Midbrain (tissue), 1 donor: Measurements from ENCODE around the gene TMEM14B.
A peak's percentile ranks its signal among the peaks of the same experiment; 100 is the strongest.
"Not testable (repeated sequence)": the region's sequence is repeated elsewhere in the genome, so short reads cannot be mapped to it uniquely, and the experiment has no call there.

Experiments
- DNase-seq: peaks from one replicate; lab custom pipeline; 2025; lab: John Stamatoyannopoulos, UW

TMEM14B gene

GRCh38 chr6:10746915-10747250 lies 722 bp upstream of the TMEM14B start:
- peak; percentile 46 for DNase-seq

- no peak for DNase-seq
These were observed 2.1 kb downstream of the TMEM14B start for GRCh38 chr6:10749734-10750133.

DNA sequence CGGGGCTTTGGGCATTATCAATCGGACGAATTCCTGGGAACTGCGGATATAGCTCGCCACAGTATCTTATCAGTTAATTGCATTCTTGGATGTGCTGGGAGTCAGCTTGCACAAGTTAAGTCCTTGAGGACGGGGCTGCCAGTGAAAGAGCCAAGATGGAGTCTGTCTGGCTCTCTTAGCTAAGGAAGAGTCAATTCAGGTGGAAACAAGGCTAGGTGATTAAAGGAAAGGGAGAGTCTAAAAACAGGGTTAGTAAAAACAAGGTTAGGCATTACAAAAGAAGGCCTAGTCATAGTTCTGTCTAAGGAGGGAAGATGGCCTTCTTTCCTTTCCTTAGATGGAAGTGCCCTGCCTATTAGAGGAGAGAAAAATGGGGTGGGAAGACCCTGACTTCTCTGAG lies 3.0 kb downstream of the TMEM14B start:
- DNase-seq, result not testable (repeated sequence)

DNA sequence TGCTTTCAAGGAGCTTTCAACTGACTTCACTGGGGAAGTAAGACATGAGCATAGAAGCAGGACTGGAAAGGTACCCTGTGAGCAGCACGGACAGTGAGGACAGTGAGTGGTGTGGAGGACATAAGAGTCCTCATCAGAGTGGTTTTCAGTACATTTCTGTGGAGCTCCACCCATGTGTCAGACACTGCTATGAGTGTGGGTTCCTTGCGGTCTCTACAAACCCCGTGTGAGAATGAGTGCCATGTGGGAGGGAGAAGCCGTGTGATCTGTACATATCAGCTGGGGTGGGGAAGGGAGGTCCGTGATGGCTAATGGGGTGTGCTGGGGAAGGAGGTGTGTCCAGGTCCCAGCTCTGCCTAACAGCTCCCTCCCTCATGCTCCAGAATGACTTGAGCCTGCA lies 4.2 kb downstream of the TMEM14B start:
- not testable (repeated sequence) for DNase-seq

DNA sequence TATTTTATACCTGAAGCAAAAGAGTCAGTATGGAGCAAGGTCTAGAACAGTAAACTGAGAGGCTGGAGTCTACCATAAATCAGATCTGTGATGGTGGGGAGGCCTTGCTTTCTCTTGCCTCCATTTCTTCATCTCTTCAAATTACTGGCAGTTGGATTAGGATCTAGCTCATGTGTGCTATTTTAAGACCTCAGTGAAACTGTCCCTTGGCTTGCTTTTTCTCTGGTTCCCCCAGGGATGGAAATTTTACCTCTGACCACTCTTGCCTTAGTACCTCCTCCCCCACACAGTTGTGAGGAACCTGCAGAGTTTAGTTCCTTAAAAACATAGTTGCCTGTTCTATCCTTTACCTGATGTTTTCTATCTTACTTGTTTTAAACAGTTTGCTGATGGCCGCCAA lies 8.5 kb downstream of the TMEM14B start:
- DNase-seq, result no peak

- peak; percentile 20 for DNase-seq
These were observed 11.8 kb downstream of the TMEM14B start for GRCh38 chr6:10759312-10759839.

GRCh38 chr6:10759884-10760329 lies 12.3 kb downstream of the TMEM14B start:
- no peak for DNase-seq

DNA sequence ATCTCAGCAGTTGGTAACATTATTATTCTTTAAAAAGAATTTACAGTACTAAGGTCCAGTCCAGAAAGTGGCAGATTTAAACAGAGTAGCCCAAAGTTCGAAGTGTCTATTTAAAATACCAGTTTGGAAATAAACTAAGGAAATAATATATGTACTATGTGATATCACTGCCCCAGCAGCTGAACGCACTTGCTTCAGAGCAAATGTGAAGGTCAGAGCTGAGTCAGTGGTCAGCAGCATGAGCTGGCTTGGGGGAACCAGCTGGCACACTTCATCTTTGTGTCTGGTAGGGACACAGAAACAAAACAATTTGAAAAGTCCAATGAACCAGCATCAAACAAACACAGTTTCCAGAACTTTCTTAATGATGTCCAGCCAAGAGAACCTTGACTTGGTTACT lies 15.4 kb downstream of the TMEM14B start:
- DNase-seq, result no peak

DNA sequence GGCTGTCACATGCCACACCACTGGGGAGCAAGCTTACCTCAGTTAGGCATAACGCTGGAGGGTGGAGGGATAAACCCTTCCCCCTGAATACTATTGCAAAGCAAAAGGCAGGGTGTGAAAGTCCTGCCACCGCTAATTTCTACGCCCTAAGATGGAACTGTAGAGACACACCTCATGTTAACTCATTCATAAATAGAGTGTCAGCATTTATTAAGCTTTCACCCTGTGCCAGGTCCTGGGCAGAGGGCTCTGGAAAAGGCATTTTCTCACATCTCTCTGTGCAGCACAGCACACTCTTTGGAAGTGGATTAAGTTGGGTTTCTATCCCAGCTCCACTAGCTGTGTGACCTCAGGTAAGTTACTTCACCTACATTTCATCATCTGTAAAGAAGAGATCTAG lies 21.8 kb downstream of the TMEM14B start:
- no peak for DNase-seq

- DNase-seq, result no peak
These were observed 23.8 kb downstream of the TMEM14B start for GRCh38 chr6:10771371-10771894.

- no peak for DNase-seq
These were observed 30.6 kb downstream of the TMEM14B start for GRCh38 chr6:10778230-10778629.

GRCh38 chr6:10779076-10779475 lies 31.5 kb downstream of the TMEM14B start:
- DNase-seq, result no peak

DNA sequence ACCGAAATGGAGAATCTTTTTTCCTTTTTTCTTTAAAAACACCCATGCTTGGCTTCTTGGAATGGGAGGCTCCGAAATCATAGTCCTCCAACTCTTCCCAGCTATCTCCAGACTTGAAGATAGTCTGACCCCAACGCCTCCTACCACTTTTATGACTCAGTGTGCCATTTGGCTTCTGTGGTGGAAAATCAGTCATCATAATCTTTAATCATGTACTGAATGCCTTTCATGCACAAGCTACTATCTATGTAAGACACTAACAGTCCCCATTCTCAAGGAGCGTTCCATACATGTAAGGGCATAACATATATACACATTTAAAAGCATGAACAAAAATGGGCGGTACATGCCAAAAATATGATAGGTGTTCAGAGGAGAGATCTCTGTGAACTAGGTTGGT lies 44.1 kb downstream of the TMEM14B start:
- DNase-seq, result no peak

GRCh38 chr6:10792101-10792500 lies 44.5 kb downstream of the TMEM14B start:
- no peak for DNase-seq

- no peak for DNase-seq
These were observed 45.4 kb downstream of the TMEM14B start for GRCh38 chr6:10793035-10793434.

DNA sequence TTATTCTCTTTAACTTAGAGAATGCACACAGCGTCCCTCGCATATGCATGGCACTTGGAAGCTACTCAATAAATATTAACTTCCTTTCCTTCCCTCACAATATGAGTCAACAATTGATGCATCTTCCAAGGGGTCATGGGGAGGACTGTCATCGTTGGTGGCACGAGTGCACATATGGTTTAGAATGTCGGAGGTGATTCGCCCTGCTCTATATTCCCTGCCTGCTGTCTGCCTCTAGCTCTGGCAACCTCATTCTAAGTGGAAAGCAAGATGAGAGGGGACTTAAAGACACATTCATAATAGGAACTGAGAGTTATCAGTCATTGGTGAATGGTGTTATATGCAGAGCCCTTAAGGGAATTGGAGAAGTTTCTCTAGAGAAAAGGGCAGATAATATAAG lies 46.1 kb downstream of the TMEM14B start:
- DNase-seq, result no peak

DNA sequence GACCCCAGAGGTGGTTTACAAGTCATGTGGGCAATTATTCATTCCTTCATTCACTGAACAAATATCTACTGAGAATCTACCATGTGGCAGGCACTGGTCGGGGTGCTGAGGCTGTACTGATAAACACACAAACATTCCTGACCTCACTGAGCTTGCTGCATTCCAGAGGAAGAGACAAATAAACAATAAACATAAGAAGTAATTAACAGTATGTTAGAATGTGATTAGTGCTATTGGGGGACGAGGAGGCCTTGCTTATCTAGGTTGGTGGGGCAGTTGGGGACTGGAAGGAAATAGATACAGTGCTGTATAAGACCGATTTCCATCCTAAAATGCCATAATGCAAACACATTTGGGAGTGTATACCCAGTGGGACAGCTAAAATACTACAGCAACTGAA lies 46.6 kb downstream of the TMEM14B start:
- DNase-seq, result no peak

DNA sequence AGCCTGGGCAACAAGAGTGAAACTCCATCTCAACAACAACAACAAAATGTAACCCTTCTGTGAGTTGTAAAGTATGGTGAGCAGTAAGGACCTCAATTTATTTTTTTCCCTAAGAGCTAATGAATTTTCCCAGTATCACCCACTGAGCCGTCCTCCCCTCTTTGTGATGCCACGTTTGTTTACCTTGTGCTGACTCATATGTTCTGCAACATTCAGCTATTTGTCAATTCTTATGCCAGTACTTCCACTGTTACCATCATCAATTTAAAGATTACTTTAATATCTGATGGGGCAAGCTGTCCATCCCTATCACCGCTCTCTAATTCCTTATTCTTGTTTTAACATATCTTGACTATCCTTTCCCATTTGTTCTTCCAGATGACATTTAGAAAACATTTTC lies 53.2 kb downstream of the TMEM14B start:
- no peak for DNase-seq

DNA sequence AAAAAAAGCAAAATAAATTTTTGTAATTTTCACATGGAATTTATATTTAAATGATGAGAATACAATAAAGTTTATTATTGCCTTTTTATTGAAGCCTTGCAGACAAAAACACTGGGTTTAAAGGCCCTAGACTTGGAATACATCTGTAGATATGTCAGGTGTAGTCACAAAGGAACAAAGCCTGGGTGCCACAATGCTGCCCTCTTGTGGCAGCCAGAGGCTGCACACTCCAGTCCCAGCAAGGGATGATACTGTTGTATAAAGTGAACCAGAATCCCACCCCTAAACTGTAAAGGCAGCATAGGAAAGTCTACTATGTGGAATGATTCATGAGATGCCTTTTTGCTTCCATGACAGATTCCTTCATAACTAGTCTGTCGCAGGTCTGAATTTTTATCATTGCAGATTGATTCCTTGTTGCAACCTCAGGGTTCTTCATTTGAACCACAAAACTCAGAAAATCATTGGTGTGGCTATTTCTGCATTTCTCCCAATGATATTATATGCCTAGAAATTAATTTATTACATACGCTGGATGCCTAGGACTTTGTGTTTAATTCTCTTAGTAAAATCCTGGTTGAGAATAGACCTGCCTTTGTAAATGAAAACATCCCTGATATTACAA lies 53.7 kb downstream of the TMEM14B start:
- peak; percentile 66 for DNase-seq
